A673 (cell line): Measurements from ENCODE around the gene KCNQ1OT1.

Source experiments
- CTCF ChIP-seq: fragments of 300-800, 200-600 bp; sonication (generic); conservative IDR thresholded peaks from 2 replicates; pipeline ENCODE4 v1.5.1; 2017; ENCODE audit warnings: low read depth, mild to moderate bottlenecking, antibody characterized with exemption, low read length, moderate library complexity, mixed read lengths
- EZH2 ChIP-seq: fragments of 200-600 bp; sonication (generic); IDR thresholded peaks from 2 replicates; pipeline ENCODE4 v1.6.1; 2017; ENCODE audit warnings: borderline replicate concordance, low read depth, mild to moderate bottlenecking, mixed read lengths, antibody characterized with exemption, low read length; ENCODE audit not compliant: poor library complexity, severe bottlenecking

DNA sequence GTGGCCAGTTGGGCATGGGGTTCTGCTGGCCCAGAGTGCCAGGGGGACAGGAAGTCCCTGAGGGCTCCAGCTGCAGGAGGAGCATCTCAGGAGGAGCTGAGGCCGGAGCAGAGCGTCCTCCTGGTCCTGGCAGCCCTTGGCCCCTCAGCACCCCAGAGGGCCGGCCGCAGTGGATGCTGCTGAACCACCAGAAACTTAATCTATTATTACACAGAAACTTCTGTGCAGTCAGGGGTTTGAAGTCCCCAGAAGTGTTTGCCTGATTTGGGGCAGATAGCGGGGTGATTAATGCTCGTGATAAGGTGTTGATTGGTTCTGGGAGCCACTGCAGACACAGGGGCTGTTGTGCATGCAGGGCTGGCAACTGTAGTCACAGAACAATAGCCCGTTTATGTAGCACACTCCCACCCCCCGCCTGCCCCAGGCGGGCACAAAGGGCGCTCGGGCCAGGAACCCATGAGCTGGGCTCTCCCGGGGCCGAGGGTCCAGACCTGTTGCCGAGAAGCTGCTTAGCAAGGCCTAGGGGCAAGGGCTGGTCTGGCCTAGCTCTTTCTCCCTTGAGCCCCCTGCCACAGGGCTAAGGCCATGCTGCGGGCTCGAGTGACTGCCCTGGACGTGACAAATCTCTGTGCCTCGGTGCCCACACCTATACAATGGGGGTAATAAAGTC lies 29.0 kb upstream of the KCNQ1OT1 start:
- no peak for TF ChIP-seq CTCF
- TF ChIP-seq EZH2 = no peak
